OCI-M2 (cell line): Measurements from ENCODE around the gene PI16.

Experiments used
- DNase-seq: peaks from one replicate; lab custom pipeline; 2025; ENCODE audit not compliant: unreplicated experiment; lab: John Stamatoyannopoulos, UW

The PI16 gene

GRCh38 chr6:36956446-36956820, 1.9 kb downstream of the PI16 start:
- no peak for DNase-seq

GRCh38 chr6:36957773-36958271, 3.3 kb downstream of the PI16 start:
- DNase-seq, result no peak

- no peak for DNase-seq
These were observed 4.4 kb downstream of the PI16 start for GRCh38 chr6:36958775-36959554.

GRCh38 chr6:36959555-36960250, 5.2 kb downstream of the PI16 start:
- no peak for DNase-seq

- no peak for DNase-seq
These were observed 7.2 kb downstream of the PI16 start for GRCh38 chr6:36961441-36962435.

GRCh38 chr6:36962874-36963273, 8.3 kb downstream of the PI16 start:
- DNase-seq, result no peak

- no peak for DNase-seq
These were observed 9.1 kb downstream of the PI16 start for GRCh38 chr6:36963451-36964290.

GRCh38 chr6:36964349-36964748, 9.8 kb downstream of the PI16 start:
- no peak for DNase-seq

- DNase-seq, result no peak
These were observed 10.4 kb downstream of the PI16 start for GRCh38 chr6:36964908-36965307.

GRCh38 chr6:36967301-36967700, 12.8 kb downstream of the PI16 start:
- DNase-seq, result no peak

- DNase-seq, result no peak
These were observed 13.2 kb downstream of the PI16 start for GRCh38 chr6:36967757-36968156.

- DNase-seq, result no peak
These were observed 13.9 kb downstream of the PI16 start for GRCh38 chr6:36968266-36968977.

GRCh38 chr6:36969240-36969691, 14.7 kb downstream of the PI16 start:
- no peak for DNase-seq

- no peak for DNase-seq
These were observed 15.7 kb downstream of the PI16 start for GRCh38 chr6:36969988-36970891.

GRCh38 chr6:36970892-36971842, 16.6 kb downstream of the PI16 start:
- DNase-seq, result no peak

- no peak for DNase-seq
These were observed 17.6 kb downstream of the PI16 start for GRCh38 chr6:36971921-36972673.

- DNase-seq, result no peak
These were observed 18.7 kb downstream of the PI16 start for GRCh38 chr6:36973190-36973589.
